Endothelial cell of hepatic sinusoid (primary cell): ENCODE results near the gene TRAM2.

Experiments
- in situ Hi-C: cut with HindIII; loops from 2 replicates; pipeline ENCODE4 v1.10.0; 2017; ENCODE audit warnings: low sequenced_read_pairs

TRAM2 gene

DNA sequence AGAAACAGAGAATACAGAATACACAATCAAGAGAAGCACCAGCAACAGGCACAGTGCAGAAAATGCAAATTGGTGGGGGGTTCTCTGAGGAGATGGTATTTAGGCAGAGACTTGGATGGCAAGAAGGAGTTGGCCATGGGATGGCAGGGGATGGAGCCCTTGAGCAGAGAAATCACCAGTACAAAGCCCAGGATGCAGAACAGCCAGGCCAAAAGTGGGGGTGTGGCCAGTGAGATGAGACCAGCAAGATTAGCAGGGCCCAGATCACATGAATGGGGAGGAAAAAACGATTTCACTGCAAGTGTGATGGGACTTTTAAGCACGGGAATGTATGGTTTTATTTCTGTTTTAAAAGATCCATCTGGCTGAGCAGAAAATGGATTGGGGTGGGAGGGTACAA, 63.4 kb downstream of the TRAM2 start:
- in situ Hi-C loops: no loop called here

DNA sequence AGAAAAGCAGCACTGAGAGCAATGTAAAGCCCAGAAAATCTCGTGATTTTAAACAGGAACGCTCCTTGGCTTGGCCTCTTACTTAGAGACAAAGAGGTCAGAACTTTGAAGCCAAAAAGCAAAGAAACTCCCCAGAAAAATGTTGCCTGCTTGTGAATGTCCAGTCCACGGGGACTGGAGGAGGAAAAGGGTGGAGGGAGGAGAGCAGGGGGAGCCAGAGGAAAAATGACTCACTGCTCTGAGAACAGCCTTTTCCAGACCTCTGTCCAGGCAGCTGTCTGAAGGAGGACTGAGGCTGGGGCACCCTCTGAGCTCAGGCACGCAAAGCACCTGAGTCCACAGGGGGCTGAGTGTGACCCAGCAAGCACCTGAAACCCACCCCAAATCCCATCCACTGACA, 64.7 kb downstream of the TRAM2 start:
- in situ Hi-C loops: no loop called here

DNA sequence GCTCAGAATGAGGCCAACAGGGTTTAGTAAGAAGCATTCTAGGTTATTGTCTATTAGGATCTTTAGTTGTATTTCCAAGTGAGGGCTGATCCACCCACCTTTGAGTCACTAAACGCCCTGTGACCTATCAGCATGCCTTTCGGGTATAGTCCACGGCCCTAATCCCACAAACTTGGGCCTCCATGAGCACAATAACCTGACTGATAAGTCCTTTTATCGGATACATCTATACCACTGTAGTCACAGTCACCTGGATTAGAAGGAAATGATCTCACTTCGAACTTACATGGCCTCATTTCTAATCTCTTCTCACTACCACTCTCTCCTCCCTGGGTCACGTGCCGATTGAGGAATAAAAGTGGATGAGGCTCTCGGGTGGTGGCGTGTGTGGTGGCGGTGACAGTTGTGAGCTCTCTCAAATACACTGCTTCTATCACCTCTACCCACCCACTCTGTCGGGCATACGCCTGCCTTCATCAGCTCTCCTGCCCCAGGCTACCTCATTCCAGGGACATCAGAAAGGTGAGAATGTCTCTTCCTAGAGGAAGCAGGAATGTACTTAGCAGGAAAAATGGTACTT, 65.2 kb downstream of the TRAM2 start:
- in situ Hi-C loops: no loop called here

DNA sequence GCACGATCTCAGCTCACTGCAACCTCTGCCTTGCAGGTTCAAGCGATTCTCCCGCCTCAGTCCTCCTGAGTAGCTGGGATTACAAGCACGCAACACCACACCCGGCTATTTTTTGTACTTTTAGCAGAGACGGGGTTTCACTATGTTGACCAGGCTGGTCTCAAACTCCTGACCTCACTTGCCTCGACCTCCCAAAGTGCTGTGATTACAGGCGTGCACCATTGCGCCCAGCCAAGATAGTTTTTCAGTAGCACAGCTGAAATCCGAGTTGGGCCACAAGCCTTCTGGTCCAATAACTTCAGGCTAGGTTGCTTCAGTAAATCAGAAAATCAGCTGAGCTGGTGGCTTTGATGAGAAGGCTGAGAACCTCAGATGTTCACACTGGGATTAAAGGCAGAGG, 65.7 kb downstream of the TRAM2 start:
- in situ Hi-C loops: no loop called here

DNA sequence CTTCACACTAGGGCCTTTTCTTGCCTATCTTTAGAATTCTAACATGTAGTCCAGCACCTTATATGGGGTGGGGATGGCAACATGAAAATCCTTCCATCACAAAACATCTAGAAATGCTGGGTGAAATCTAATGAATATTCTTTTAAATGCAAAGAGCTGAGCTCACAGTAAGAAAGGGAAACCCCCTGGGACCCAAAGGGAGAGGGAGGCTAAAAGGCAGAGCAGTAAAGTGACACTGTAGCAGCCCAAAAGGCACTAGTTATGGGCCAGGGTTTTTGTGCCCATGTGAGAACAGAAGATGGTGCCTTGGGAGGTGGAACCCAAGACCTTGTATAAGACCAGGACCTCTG, 66.7 kb downstream of the TRAM2 start:
- in situ Hi-C loops: no loop called here

DNA sequence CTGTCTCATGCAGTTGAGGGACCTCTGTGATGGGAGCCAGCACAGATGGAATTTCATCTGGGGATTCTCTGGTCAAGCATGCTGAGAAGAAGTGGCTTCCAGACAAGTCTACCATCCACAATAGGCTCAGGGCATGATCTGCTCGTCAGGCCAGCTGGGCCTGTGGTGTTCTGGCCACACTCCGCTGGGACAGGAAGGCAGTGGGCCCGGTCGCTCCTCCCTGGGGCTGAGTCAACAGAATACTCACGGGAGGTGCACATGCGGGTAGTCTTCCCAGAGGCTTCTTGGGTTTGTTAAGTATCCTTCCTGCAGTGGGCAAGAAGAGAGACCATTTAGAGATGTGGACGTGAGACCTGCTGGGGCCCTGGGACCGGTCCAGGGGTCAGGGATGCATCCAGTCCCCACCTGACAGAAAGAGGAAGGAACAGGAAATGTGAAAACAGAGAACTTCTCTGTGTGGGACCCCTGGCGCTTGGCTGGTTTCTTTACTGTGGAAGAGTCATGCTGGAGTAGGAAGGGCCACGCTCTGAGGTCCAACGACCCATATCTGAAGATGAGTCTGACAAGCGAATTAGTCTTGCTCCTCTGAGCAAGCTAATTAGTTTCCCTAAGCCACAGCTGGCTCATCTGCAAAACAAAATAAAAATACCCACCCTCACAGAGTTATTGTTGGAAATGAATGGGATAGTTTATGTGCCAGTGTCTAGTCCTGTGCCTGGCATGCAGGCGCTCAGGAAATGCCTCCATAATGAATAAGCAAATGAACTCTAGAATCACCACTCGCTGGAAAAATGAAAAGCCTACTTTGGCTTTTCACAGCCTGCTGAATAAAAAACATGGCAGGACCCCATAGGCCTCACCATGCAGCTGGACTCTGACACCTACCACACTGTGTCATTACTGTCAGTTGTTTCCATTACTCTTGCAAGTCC, 67.3 kb downstream of the TRAM2 start:
- in situ Hi-C loops: no loop called here

DNA sequence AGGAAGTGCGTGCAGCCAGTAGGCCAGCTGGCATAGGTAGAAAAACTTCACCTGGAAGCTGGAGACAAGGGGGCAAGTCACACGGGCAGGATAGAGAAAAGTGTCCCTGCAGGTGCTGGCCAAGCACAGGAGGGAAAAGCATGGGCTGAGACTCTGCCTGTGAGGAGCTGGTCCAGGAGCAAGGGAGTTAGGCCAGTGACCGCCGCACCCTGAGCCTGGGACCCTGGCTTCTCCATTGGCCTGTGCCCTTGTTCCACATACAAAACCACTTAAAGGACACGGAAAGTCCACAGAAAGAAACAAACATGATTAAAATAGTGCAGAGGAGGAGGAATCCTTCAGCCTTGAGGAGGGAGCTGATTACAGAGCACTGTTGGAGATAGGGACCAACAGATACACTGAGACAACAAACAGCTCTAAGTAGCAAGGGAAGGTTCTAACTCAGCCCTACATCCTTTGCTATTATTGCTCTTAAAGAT, 68.6 kb downstream of the TRAM2 start:
- in situ Hi-C loops: no loop called here

DNA sequence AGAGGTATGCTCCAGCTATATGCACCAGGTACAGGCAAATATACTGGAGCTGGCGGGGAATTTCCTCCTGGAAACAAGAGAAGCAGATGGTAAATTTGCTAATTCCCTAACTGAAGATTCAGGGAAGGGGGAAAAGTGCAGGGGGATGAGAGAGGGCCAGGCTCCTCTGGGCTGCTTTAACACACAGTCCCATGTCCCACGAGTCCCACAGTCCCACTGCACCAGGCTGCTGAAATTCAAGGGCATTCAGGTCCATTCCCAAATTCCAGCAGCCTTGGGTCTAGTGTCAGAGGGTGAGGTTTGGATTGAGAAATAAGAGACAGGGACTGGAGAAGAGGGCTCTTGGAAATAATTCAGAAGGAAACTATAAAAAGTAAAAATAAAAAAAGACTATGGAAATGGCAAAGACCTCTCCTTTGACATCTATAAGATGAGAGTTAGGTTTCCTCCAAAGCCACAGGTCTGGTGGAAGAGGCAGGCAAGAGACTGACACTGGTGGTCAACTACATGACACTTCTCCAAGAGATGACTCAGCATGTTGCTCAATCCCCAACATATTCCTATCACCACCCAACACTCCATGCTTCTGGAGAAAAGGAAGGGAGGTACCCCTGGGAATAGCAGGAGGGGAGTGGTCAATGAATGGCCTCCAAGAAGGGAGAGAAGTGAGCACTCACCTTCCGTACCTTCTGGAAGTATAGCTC, 69.2 kb downstream of the TRAM2 start:
- in situ Hi-C loops: no loop called here

DNA sequence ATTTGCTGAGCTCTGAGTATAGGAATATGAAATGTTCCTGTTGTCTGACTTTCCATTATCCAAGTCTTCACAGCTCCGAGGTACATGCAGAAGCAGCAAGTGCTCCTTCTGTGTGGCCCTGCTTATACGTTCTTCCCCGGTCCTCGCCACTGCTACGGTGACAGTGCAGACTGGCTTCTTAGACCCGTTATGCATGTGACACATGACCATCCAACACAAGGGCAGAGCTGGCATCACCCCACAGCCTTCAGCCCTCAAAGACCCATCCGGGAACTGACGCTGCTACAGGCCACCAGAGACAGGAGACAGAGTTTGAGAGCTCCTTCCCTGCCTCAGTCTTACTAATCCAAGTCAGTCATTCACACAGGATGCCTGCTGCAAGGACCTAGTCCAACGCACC, 70.4 kb downstream of the TRAM2 start:
- in situ Hi-C loops: no loop called here

DNA sequence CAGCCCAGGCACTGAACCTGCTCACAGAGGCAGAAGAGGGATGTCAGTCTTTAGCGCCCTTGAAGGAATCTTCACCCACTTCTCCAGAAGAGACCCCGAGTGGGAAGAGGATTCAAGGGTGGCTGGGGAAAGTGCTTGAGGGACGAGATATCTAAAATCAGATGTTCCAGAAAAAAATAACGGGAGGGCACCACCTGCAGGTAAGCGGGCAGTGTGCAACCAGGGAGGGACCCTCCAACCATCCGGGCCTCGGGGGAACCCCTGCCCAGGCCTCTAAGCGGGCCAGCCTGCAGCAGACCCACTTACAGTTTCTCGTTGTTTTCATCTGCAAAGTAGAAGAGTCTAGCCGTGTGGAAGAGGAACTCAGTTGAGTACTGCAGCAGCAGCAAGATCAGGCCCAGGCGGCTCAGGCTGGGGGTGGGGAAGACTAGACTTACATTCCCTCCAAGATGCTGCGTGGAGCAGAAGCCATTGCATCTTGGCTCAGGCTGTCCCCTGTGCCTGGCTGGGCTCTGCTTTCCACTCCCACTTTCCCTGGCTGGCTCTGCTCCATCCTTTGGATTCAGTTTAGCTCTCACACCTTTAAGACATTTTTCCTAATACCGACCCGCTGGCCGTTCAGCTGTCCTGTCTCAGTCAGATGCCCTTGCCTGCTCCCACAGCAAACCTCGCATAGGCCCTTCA, 71.0 kb downstream of the TRAM2 start:
- in situ Hi-C loops: no loop called here

DNA sequence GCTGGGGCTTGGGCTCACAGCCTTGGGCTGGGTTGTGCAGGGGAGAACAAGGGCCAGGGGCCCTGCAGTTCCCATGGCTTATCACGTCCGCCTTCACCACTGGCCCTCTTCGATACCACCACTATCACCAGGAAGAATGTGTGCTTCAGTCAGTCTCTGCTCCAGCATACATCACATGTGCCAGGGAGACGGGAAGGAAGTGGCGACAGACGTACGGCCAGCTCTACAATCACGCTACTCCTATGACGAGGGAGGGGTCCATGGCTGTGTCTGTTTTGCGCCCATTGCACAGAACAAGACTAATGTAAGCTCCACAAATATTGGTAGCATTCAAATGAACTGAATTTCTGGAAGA, 72.1 kb downstream of the TRAM2 start:
- in situ Hi-C loops: no loop called here

DNA sequence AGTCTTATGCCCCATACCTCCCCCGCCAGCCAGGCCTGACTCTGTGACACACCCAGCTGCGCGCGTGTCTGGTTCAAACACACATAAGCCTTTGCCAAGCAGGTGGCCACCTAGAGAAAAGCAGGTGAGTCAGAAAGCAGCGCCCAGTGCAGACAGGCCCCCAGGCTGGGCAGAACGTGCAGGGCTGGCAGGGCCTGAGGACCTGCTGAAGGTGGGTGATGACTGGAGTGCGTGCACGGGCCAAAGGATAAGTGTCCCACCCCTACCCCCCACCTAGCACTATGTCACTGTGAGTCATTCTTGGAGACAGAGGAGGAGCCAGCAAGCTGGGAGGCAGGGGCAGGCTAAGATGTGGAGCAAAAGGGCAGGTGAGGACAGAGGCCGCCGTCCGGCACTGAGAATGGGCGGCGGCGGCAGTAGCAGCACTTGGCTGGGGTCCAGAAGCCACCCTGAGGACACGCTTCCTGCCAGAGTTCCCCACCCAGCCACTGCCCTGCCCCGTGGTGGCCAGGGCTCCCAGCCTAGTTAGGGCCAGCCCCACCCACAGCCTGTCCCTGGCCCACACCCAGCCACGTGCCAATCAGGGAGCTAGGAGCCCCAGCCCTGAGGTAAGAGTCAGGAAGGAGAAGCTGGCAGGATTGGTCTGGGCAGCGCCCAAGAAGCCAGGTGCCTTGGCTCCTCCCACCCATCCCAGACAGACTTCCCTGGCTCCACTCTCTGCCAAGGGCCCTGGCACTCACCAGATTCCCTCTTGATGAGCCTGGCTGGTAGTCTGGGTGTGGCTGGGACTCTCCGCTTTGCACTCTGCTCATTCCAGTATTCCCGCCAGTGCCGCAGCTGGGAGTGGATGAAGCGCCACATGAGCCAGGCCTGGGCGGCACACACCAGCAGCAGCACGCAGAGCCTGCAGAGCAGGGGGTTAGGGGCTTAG, 72.7 kb downstream of the TRAM2 start:
- in situ Hi-C loops: no loop called here

DNA sequence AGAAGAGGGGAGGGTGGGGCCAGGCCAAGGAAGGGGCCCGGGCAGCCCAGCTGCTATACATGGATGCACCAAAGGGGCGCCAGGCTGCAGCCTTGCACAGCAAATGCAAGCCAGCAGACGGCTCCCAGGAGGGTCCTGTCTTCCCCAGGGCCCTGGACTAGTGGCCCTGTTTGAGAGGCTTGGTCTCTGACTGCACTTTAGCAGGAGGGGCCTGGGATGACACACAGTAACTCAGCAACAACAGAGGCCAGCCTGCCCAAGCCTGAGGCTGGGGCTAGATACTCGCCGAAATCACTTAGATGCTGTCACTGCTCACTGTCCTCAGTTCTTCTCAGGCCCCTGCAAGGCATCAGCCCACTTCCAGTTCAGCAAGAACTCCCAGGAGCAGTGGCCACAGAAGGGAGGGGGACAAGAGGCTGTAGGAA, 73.5 kb downstream of the TRAM2 start:
- in situ Hi-C loops: no loop called here

DNA sequence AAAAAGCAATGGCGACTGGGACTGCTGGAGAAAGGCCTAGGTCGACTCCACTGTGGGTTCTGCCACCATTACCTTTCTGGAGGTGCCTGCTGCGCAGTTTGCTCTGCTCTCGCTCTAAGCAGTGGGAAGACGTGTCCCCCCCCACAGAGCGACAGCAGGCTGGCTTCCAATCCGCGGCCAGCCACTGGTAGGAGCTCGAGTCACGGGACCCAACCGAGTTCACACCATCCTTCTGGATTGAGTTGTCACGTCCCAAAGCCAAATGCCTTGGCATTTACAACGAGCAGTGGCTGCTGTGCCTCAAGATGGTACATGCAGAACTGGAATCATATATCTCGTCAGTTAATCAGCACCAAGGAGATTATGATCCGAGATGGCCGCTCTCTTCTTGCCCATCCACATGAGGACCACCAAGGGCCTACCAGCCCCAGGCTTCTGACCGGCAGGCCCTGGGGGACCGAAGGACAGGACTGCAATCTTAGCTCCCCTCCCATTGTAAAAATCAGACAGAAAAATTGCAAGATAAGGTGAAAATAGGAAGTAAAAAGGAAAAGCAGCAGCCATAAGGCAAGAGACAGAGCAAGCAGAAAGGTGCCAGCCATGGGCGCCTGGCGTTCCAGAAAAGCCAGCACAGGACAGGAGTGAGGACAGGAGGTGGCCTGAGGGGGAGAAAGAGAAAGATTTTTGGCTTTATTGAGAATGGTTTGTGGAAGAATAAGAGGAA, 74.4 kb downstream of the TRAM2 start:
- in situ Hi-C loops: no loop called here

DNA sequence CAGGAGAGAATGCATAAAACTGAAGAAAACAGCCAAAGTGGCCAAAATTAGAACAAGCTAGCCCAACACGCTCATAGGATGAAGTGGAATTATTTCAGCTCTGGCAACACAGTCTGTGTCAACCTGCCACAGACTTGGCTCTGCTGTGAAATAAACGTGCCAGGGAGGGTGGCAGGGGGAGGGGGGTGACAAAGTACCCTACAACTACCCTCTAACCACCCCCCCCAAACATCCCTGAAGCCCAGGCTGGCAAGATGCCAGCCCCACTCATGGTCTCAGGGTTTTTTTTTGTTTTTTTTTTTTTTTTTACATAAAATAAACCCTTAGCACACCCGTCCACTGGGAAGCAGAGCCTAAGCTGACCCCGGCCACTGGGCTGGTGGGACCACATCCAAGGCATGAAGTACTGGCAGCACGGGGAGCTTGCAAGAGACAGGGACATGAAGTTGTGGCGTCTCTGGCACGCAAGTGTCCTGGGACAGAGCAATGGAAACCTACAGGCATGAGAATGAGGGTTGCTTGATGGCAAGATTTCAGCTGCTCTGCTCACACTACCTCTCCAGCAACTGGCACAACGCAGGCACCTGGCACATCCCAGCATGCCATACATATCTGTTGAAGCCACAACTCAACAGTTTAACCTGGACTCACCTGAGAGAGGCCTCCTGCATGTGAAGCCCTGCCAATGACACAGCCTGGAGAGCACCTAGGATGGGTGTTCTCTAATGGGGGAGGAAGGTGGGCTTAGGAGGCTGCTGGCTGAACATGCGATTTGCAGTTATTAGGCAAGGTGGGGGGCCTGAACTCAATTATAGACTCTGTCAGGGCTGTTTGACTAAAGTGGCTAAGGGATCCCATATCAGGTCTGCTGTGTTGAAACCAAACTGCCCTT, 76.4 kb downstream of the TRAM2 start:
- in situ Hi-C loops: no loop called here

DNA sequence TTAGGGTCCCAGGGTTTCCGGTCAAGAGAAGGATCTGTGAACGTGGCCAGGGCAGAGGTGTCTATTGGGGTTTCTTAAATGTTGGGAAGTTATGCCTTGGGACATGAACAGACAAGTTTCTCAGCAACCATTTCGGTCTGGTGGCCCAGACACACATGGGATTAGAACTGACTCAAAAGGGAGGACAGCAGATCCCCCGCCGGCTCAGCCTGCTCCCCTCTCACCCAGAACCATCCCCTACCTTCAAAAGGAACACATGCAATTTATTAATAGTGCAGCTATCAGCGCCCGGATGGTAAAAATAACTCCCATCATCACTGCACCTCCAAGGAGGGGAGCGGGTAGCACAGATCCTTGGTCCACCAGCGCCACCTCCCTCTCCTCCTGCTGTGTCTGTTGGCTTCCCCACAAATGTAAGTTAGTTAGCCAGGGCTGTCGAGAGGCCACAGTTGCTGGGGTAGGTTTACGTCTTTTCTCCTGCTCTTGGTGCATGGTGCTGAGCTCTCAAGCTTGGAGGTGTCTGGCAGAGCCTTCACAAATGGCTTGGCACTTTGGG, 77.1 kb downstream of the TRAM2 start:
- in situ Hi-C loops: no loop called here

DNA sequence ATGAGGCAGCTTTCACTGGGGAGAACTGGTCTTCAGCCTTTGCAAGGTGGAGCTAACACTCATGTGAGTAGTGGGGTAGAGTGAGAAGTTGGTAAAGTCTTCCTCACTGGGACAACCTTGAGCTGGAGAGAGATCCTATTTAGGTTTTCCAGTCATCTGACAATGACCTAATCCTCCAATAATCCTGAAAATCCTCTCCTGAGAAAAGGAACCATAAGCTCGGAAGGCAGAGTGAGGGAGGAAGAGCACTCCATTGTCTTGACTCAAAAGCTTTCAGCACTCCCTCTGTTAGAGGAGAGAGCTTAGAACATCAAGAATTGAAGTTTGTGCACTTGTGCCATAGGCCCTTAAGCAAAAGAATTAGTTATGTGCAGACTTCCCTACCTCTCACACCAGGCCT, 77.8 kb downstream of the TRAM2 start:
- in situ Hi-C loops: no loop called here

DNA sequence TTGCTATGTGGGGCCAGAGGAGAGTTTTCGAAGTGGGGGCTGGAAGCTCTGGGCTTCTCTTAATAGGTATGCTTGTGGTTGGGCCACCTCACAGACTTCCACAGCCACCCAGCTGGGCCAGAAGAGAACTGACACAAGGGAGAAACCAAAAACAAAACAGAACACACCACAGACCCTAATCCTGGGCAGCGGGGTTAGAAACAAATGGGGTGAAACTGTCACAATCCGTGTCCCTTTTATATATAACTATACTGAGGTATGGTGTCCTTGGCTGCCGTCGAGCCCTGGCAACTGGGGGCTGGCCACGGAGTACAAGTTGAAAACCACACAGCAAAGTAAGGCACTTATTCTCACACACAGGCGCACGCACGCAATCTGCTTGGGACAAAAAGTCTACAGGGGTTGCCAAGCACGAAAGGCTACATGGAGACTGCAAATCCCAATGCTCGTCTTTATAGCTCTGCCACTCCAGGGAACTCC, 78.3 kb downstream of the TRAM2 start:
- in situ Hi-C loops: no loop called here
